GM21723 (cell line): ENCODE results near the gene BMP2K.
"Not testable (repeated sequence)": the region's sequence is repeated elsewhere in the genome, so short reads cannot be mapped to it uniquely, and the experiment has no call there.

Experiments used
- ATAC-seq: cut with Tn5 transposase; IDR thresholded peaks from one replicate; pipeline ENCODE4 v1.9.1; 2021; ENCODE audit warnings: mild to moderate bottlenecking, moderate library complexity; ENCODE audit not compliant: unreplicated experiment

The BMP2K gene

GRCh38 chr4:78787392-78788006 is 11.3 kb downstream of the BMP2K start:
- no peak for ATAC-seq

- ATAC-seq = no peak
Observed at GRCh38 chr4:78788007-78788889, 12.1 kb downstream of the BMP2K start.

- not testable (repeated sequence) for ATAC-seq
Observed at GRCh38 chr4:78795594-78796416, 19.7 kb downstream of the BMP2K start.

- no peak for ATAC-seq
Observed at GRCh38 chr4:78796526-78796925, 20.4 kb downstream of the BMP2K start.

GRCh38 chr4:78797777-78798284 is 21.7 kb downstream of the BMP2K start:
- no peak for ATAC-seq

- ATAC-seq = peak; percentile 52
Observed at GRCh38 chr4:78799551-78800495, 23.7 kb downstream of the BMP2K start.

GRCh38 chr4:78800965-78801364 is 24.8 kb downstream of the BMP2K start:
- ATAC-seq = no peak

GRCh38 chr4:78803983-78804382 is 27.8 kb downstream of the BMP2K start:
- ATAC-seq = no peak

GRCh38 chr4:78806943-78807460 is 30.9 kb downstream of the BMP2K start:
- ATAC-seq = no peak

- ATAC-seq = no peak
Observed at GRCh38 chr4:78809295-78809694, 33.1 kb downstream of the BMP2K start.

- no peak for ATAC-seq
Observed at GRCh38 chr4:78809928-78810835, 34.0 kb downstream of the BMP2K start.

- no peak for ATAC-seq
Observed at GRCh38 chr4:78811034-78811433, 34.9 kb downstream of the BMP2K start.

GRCh38 chr4:78818530-78819079 is 42.5 kb downstream of the BMP2K start:
- ATAC-seq = no peak

- ATAC-seq = no peak
Observed at GRCh38 chr4:78824001-78824400, 47.9 kb downstream of the BMP2K start.

GRCh38 chr4:78827191-78827590 is 51.0 kb downstream of the BMP2K start:
- ATAC-seq = no peak

GRCh38 chr4:78829296-78829695 is 53.1 kb downstream of the BMP2K start:
- ATAC-seq = no peak

GRCh38 chr4:78839676-78840075 is 63.5 kb downstream of the BMP2K start:
- ATAC-seq = not testable (repeated sequence)

- ATAC-seq = not testable (repeated sequence)
Observed at GRCh38 chr4:78840286-78840685, 64.1 kb downstream of the BMP2K start.

GRCh38 chr4:78845472-78845871 is 69.3 kb downstream of the BMP2K start:
- peak; percentile 78 for ATAC-seq
